T-helper 2 cell treated with Interferon-gamma antibody and Interleukin-4, amounts not matched to agents 100 ng/mL and 5 ng/mL, for 36 hours (primary cell): ENCODE measurements around the gene UBE2D1. TPM values are rescaled to one million over a fixed set of nuclear protein-coding genes. Genes with fewer than 3 reads are reported as not detected.

Source experiments
- intact Hi-C: fragments of 100-400 bp; cut with micrococcal nuclease; formaldehyde crosslinking; loops from one replicate; pipeline ENCODE4 v1.15.1; 2023
- total RNA-seq: library from RNA; stranded (reverse); gene quantifications from 2 replicates; pipeline ENCODE4 v1.2.3, GENCODE V29; 2022

Gene UBE2D1
- 12.8 and 14.4 TPM in 2 replicates for total RNA-seq

GRCh38 chr10:58334817-58335305 is at the start of gene UBE2D1:
Gene UBE2D1 (plus strand): TSS chr10:58335006. CDS start chr10:58335202, 196 bp downstream.
- intact Hi-C loops, result loop anchor here (1.0 to 5.0 kb wide), 4 partner anchors 38 to 66 kb away; partner anchors contain the start of genes CISD1 and TFAM

DNA sequence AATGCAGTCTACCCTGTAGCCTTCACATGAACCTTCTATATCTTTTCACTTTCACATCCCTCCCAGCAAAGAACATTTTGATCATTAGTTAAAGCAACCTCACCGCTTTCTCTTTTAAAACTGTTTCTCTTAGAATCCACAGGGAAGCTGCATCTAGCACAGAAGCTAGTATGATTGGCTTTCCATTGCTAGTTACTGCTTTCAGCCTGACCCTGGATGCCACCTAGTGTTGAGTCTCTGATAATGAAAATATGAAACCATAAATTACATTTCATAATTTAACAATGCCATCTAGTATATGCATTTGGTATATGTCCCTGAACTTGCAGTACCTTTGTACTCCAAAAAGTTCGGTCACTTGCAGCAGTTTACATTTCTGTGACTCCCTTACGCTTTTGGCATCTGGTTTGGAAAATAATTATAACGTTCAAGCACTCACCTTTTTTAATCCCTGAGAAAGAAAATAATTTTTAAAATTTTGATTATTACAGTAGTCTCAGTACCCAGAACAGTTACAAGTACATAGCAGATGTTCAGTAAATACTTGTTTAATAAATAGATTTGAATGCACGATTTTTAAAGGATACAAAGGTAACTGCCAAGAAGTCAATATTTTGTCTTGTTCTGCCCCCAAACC is 43.1 kb upstream of the UBE2D1 start:
- intact Hi-C loops, result loop anchor here (1.0 kb wide), 3 partner anchors 22 to 139 kb away; partner anchors contain the start of gene CISD1

DNA sequence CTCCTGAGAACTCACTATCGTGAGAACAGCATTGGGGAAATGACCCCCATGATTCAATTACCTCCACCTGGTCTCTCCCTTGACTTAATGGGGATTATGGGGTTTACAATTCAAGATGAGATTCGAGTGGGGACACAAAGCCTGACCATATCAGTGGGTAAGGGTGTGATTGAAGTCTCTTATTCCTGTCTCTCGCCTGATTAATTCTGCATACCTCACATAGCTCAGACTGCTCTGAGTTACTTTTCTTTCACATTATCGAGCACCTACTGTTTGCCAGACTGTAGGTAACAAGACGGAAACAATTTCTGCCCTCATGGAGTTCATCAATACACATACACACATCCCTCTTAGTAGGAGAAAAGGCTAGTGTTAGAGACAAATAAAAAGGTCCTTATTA is 40.8 kb upstream of the UBE2D1 start:
- intact Hi-C loops, result no loop called here

DNA sequence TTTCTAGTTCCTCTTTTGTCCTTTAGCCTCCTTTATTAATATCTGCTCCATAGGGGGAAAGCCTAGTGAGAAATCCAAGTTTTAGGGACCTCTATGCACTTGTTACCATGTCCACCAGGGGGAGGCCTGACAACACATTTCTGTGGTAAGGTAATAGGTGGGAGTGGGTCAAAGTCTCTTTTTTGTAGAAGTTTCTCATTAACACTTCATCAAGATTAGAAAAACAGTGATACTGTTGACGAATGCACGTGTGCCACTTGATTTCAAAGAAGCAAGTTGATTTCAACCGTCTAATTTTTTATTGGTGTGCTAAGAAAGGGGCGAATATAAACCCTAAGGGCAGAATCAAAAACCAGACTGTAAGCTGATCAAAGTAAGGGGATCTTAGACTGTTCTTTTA is 35.2 kb upstream of the UBE2D1 start:
- intact Hi-C loops, result loop anchor here (1.0 to 5.0 kb wide), 2 partner anchors 33 to 86 kb away; partner anchors contain the start of gene TFAM

DNA sequence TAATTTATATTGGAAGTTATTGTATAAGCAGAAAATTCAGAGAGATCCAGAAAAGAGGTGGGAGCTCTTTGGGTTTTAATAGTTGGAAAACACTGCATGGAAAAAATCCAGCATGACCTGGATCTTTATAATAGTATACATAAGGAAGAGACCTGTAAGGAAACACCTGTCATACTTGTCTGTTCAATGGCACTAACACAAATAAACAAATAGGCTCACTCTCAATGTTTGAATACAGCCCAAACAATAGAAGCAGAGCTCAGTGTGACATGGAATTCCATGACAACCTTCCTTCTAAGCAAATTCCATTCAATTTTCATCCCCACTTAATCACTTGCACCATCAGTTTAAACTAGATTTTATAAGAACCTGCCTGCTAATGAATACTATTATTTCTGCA is 34.1 kb upstream of the UBE2D1 start:
- intact Hi-C loops, result no loop called here

GRCh38 chr10:58302254-58302653 is 32.6 kb upstream of the UBE2D1 start:
- intact Hi-C loops, result no loop called here

DNA sequence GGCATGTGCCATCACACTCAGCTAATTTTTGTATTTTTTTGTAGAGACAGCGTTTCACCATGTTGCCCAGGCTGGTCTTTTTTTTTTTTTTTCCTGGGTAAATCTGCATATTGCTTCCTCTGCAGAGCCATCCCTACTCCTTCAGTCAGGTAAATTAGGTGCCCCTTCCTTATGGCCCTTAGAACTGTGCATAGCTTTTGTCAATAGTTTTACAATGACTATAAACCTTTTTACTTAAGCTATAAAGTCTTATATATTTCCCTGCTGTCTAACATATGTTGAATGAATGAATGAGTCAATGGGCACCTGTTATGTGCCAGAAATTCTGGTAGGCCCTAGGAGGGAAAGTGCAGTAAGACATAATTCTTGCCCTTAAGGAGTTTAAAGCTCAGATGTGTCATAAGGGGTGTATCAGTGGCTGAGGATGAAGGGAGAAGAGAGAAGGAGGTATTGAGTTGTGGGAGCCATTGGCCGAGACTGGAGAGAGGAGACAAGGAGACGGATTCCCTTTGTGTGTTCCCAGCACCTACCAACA is 30.6 kb upstream of the UBE2D1 start:
- intact Hi-C loops, result no loop called here

DNA sequence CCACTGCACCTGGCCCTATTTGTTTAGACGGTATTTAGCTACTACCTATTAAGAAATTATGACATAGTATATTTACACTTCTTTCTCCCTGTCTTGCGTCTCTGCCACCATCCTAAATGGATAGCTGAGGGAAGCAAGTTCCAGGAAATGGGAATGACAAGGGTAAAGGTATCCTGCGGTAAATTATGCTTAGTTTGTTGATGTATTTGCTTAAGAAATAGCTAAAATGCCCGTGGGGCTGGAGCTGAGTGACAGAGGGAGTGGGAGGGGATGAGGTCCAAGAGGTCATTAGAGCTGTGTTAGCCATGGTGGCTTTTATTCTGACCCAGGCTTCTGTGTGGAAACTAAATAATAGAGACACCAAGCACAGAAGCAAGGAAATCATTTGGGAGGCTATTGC is 29.0 kb upstream of the UBE2D1 start:
- intact Hi-C loops, result no loop called here

- intact Hi-C loops, result no loop called here
Measured at GRCh38 chr10:58307676-58308075, 27.1 kb upstream of the UBE2D1 start.

- intact Hi-C loops, result no loop called here
Measured at GRCh38 chr10:58311026-58311425, 23.8 kb upstream of the UBE2D1 start.

DNA sequence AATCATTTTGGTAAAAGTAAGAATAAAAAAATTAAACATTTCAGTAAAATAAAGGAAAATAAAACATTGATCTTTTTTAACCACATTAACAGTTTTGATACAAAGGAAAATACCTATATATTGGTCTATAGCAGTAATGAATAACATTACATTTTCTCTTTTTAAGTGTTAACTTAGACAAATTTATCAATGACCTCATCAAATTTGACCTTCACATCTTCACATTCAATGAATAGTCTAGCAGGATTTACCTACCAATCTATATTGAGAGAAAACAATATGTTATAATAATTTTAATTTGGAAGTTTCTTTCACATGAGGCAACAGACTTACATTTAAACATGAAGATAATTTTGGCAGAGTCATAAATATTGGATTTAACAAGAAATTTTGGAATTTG is 17.9 kb upstream of the UBE2D1 start:
- intact Hi-C loops, result loop anchor here (5.0 kb wide), 1 partner anchor 925 kb away; no protein-coding TSS in a partner anchor

GRCh38 chr10:58318346-58318745 is 16.5 kb upstream of the UBE2D1 start:
- intact Hi-C loops, result loop anchor here (5.0 kb wide), 1 partner anchor 924 kb away; no protein-coding TSS in a partner anchor

- intact Hi-C loops, result loop anchor here (5.0 kb wide), 1 partner anchor 923 kb away; no protein-coding TSS in a partner anchor
Measured at GRCh38 chr10:58319599-58319998, 15.2 kb upstream of the UBE2D1 start.

- intact Hi-C loops, result no loop called here
Measured at GRCh38 chr10:58320351-58321049, 14.3 kb upstream of the UBE2D1 start.

DNA sequence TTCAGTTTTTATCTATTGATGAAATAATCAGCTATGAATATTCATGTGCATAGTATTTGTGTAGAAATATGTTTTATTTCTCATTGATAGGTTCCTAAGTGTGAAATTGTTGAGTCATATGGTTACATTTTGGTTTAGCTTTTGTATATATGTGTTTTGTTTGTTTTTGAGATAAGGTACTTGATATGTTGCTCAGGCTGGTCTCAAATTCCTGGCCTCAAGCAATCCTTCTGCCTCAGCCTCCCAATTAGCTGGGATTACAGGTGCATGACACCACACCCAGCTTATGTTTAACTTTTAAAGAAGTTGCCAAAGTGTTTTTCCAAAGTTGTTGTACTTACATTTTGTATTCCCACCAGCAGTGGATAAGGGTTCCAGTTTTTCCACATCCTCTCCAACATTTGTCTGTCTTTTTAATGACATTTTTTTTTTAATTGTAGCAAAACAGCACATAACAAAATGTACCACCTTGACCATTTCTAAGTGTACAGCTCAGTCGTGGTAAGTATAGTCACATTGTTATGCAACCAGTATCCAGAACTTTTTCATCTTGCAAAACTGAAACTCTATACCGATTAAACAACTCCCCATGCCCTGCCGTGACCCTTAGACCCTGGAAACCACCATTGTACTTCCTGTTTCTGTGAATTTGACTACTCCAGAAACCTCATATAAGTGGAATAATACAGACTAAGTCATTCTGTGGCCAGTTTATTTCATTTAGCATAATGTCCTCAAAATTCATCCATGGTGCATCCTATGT is 12.6 kb upstream of the UBE2D1 start:
- intact Hi-C loops, result no loop called here

DNA sequence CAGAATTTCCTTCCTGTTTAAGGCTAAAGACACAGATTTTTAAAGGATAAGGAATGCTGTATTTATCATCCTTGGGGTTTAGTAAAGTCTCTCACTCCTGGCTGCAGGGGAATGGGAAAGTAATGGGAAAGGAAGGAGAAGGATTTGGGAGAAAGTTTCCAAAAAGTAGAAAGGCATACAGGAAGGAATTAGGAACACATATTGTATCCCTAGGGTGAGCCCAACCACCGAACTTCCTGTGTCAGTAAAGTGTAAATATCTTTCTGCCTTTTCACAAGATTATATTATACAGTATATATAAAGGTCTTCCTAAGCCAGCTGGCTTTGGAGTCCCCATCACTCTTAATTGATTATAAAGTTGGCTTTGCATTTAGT is 12.0 kb upstream of the UBE2D1 start:
- intact Hi-C loops, result no loop called here

DNA sequence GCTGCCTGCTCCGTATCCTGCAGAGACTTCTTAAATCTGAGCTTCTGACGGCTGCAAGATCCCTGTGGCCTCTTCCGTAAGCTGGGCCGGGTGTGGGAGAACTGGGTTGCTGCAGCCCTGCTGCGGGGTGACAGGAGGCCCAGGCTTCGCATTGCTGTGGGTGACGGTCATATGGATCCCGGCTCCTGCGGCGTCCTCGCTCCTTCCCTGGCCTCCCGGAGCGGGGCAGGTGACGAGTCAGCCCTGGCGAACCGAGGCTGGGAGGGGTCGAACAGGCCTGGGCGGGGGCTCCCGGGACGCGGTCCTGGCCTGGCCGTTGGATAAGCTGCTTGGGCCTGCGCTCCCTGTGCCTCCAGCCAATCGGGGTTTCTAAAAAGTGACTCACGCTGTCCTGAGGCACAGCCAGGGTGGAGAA is 7.8 kb upstream of the UBE2D1 start:
- intact Hi-C loops, result no loop called here

- intact Hi-C loops, result no loop called here
Measured at GRCh38 chr10:58328233-58328632, 6.6 kb upstream of the UBE2D1 start.

GRCh38 chr10:58330431-58330830 is 4.4 kb upstream of the UBE2D1 start:
- intact Hi-C loops, result loop anchor here (5.0 kb wide), 1 partner anchor 33 kb away; no protein-coding TSS in a partner anchor

- intact Hi-C loops, result loop anchor here (5.0 kb wide), 1 partner anchor 34 kb away; no protein-coding TSS in a partner anchor
Measured at GRCh38 chr10:58331646-58332045, 3.2 kb upstream of the UBE2D1 start.

GRCh38 chr10:58335306-58336005 is 650 bp downstream of the UBE2D1 start:
- intact Hi-C loops, result loop anchor here (2.0 kb wide), 1 partner anchor 53 kb away; no protein-coding TSS in a partner anchor
